NB4 (cell line): ENCODE measurements around the gene TCAF1.
"Not testable (repeated sequence)": the region's sequence is repeated elsewhere in the genome, so short reads cannot be mapped to it uniquely, and the experiment has no call there.

Source experiments
- CTCF ChIP-seq: IDR thresholded peaks from one replicate; pipeline ENCODE4 v1.5.1; 2012; ENCODE audit warnings: low read depth, low read length
- POLR2A ChIP-seq: IDR thresholded peaks from 2 replicates; pipeline ENCODE4 v1.6.1; 2011; ENCODE audit warnings: mild to moderate bottlenecking; ENCODE audit not compliant: insufficient read length; ENCODE audit errors: extremely low read depth

- TF ChIP-seq CTCF, POLR2A: not testable (repeated sequence)
Measured at GRCh38 chr7:143873242-143873641, 28.7 kb downstream of the TCAF1 start.
